Measurements from ENCODE around the gene KLK5. TPM values are rescaled to one million over a fixed set of nuclear protein-coding genes. Genes with fewer than 3 reads are reported as not detected.
A peak's percentile ranks its signal among the peaks of the same experiment; 100 is the strongest.
"Not testable (repeated sequence)": the region's sequence is repeated elsewhere in the genome, so short reads cannot be mapped to it uniquely, and the experiment has no call there.

KLK5 gene
- total RNA-seq, 1 donor from 2014 or later, result not detected

- H3K4me3 Mint-ChIP-seq, result no peak overlapping the region
- peaks cover 4% of the 10 kb centered on the region for H3K4me1 Mint-ChIP-seq
- H3K36me3 Mint-ChIP-seq (ENCODE audit: low read depth), result no peaks in the 10 kb centered on the region
- peaks cover 4% of the 10 kb centered on the region for H3K27me3 Mint-ChIP-seq
- intact Hi-C loops (cut with micrococcal nuclease), result no loop called here
- no peak for DNase-seq
- no peak overlapping the region for H3K27ac Mint-ChIP-seq
- peaks cover under 1% of the 10 kb centered on the region for H3K9me3 Mint-ChIP-seq
Measured at GRCh38 chr19:50899569-50899968, 53.3 kb downstream of the KLK5 start.

- H3K9me3 Mint-ChIP-seq, result peaks cover 6% of the 10 kb centered on the region
- intact Hi-C loops (cut with micrococcal nuclease), result no loop called here
- no peak for DNase-seq
- no peak overlapping the region for H3K4me3 Mint-ChIP-seq
- peaks cover 4% of the 10 kb centered on the region for H3K27me3 Mint-ChIP-seq
- no peaks in the 10 kb centered on the region for H3K36me3 Mint-ChIP-seq (ENCODE audit: low read depth)
- H3K27ac Mint-ChIP-seq, result no peak overlapping the region
- peaks cover 4% of the 10 kb centered on the region for H3K4me1 Mint-ChIP-seq
Measured at GRCh38 chr19:50898018-50898417, 54.8 kb downstream of the KLK5 start.

- DNase-seq, result no peak
- intact Hi-C loops (cut with micrococcal nuclease), result no loop called here
- H3K4me3 Mint-ChIP-seq, result no peak overlapping the region
- H3K27ac Mint-ChIP-seq, result no peak overlapping the region
- peaks cover 4% of the 10 kb centered on the region for H3K27me3 Mint-ChIP-seq
- peaks cover 6% of the 10 kb centered on the region for H3K9me3 Mint-ChIP-seq
- H3K36me3 Mint-ChIP-seq (ENCODE audit: low read depth), result no peaks in the 10 kb centered on the region
- peaks cover 4% of the 10 kb centered on the region for H3K4me1 Mint-ChIP-seq
Measured at GRCh38 chr19:50897612-50898011, 55.2 kb downstream of the KLK5 start.

- no peak for DNase-seq
- H3K4me3 Mint-ChIP-seq, result no peak overlapping the region
- no peaks in the 10 kb centered on the region for H3K36me3 Mint-ChIP-seq (ENCODE audit: low read depth)
- no peak overlapping the region for H3K27ac Mint-ChIP-seq
- H3K4me1 Mint-ChIP-seq, result peaks cover 4% of the 10 kb centered on the region
- intact Hi-C loops (cut with micrococcal nuclease), result no loop called here
- H3K27me3 Mint-ChIP-seq, result peaks cover 4% of the 10 kb centered on the region
- H3K9me3 Mint-ChIP-seq, result peaks cover 6% of the 10 kb centered on the region
Measured at GRCh38 chr19:50897191-50897607, 55.6 kb downstream of the KLK5 start.

- H3K27me3 Mint-ChIP-seq, result peaks cover 4% of the 10 kb centered on the region
- no peaks in the 10 kb centered on the region for H3K36me3 Mint-ChIP-seq (ENCODE audit: low read depth)
- intact Hi-C loops (cut with micrococcal nuclease), result no loop called here
- DNase-seq, result peak; percentile 63
- peaks cover 4% of the 10 kb centered on the region for H3K4me1 Mint-ChIP-seq
- H3K27ac Mint-ChIP-seq, result no peak overlapping the region
- H3K4me3 Mint-ChIP-seq, result no peak overlapping the region
- peaks cover 6% of the 10 kb centered on the region for H3K9me3 Mint-ChIP-seq
Measured at GRCh38 chr19:50896591-50897190, 56.1 kb downstream of the KLK5 start.

- H3K4me1 Mint-ChIP-seq; H3K27me3 Mint-ChIP-seq; H3K36me3 Mint-ChIP-seq (ENCODE audit: low read depth); H3K4me3 Mint-ChIP-seq; H3K27ac Mint-ChIP-seq; DNase-seq; H3K9me3 Mint-ChIP-seq; intact Hi-C loops (cut with micrococcal nuclease): not testable (repeated sequence)
Measured at GRCh38 chr19:50896089-50896590, 56.7 kb downstream of the KLK5 start.

- H3K4me1 Mint-ChIP-seq, result peaks cover 6% of the 10 kb centered on the region
- DNase-seq, result no peak
- no peaks in the 10 kb centered on the region for H3K36me3 Mint-ChIP-seq (ENCODE audit: low read depth)
- H3K4me3 Mint-ChIP-seq, result no peak overlapping the region
- peaks cover 3% of the 10 kb centered on the region for H3K27me3 Mint-ChIP-seq
- no peak overlapping the region for H3K27ac Mint-ChIP-seq
- peaks cover 6% of the 10 kb centered on the region for H3K9me3 Mint-ChIP-seq
- intact Hi-C loops (cut with micrococcal nuclease), result no loop called here
Measured at GRCh38 chr19:50894478-50895356, 58.1 kb downstream of the KLK5 start.

Other genes starting within 250 kb of the KLK5 start
- gene SHANK1, start 233.2 kb downstream of the KLK5 start, total RNA-seq, result not detected in 2 replicates
- 0.89 and 1.3 TPM in 2 replicates for gene CLEC11A, start 229.7 kb downstream of the KLK5 start, total RNA-seq
- not detected in 2 replicates for gene GPR32, start 182.6 kb downstream of the KLK5 start, total RNA-seq
- not detected in 2 replicates for gene ACP4, start 162.6 kb downstream of the KLK5 start, total RNA-seq
- gene KLK1, start 129.3 kb downstream of the KLK5 start, total RNA-seq, result 3.0 TPM in 2 replicates
- gene KLK15, start 119.5 kb downstream of the KLK5 start, total RNA-seq, result not detected in 2 replicates
- not detected in 2 replicates for gene KLK3, start 98.1 kb downstream of the KLK5 start, total RNA-seq
- 0.33 and 0.75 TPM in 2 replicates for gene KLK2, start 79.6 kb downstream of the KLK5 start, total RNA-seq
- gene KLK4, start 41.6 kb downstream of the KLK5 start, total RNA-seq, result not detected in 2 replicates
- gene KLK6, start 16.6 kb upstream of the KLK5 start, total RNA-seq, result not detected in 2 replicates
- not detected in 2 replicates for gene KLK7, start 30.9 kb upstream of the KLK5 start, total RNA-seq
- gene KLK8, start 48.6 kb upstream of the KLK5 start, total RNA-seq, result not detected in 2 replicates
- not detected in 2 replicates for gene KLK10, start 66.7 kb upstream of the KLK5 start, total RNA-seq
- not detected in 2 replicates for gene KLK11, start 73.6 kb upstream of the KLK5 start, total RNA-seq
- not detected in 2 replicates for gene KLK12, start 82.0 kb upstream of the KLK5 start, total RNA-seq
- not detected in 2 replicates for gene KLK13, start 112.1 kb upstream of the KLK5 start, total RNA-seq
- gene KLK14, start 129.8 kb upstream of the KLK5 start, total RNA-seq, result 0.91 and 1.1 TPM in 2 replicates
- gene CTU1, start 155.4 kb upstream of the KLK5 start, total RNA-seq, result 12.8 and 13.4 TPM in 2 replicates
- gene SIGLEC9, start 171.9 kb upstream of the KLK5 start, total RNA-seq, result 0.33 and 0.52 TPM in 2 replicates
- gene SIGLEC7, start 189.3 kb upstream of the KLK5 start, total RNA-seq, result not detected in 2 replicates